Gastroesophageal sphincter (tissue), 4 donors: ENCODE results near the gene JMJD8. TPM values are rescaled to one million over a fixed set of nuclear protein-coding genes. Genes with fewer than 3 reads are reported as not detected.
"Not testable (repeated sequence)": the region's sequence is repeated elsewhere in the genome, so short reads cannot be mapped to it uniquely, and the experiment has no call there.

Experiments
- ATAC-seq: fragments of 150-250 bp; one replicate; pipeline ENCODE4 v1.9.1; 2016; ENCODE audit warnings: mild to moderate bottlenecking, moderate library complexity
- H3K27ac ChIP-seq, 4 donors: fragments of 200-600 bp; sonication (generic) in 3 of 4; 1 replicate in 3 of 4; 2 replicates in 1 of 4; pipeline ENCODE4 v1.5.1; 2016 to 2019
- H3K27me3 ChIP-seq: fragments of 200-600 bp; sonication (generic); one replicate; pipeline ENCODE4 v1.5.1; 2019
- H3K36me3 ChIP-seq, 2 donors: fragments of 200-600 bp; sonication (generic); one replicate each; pipeline ENCODE4 v1.5.1; 2019; ENCODE audit warnings: control low read depth in 1 of 2
- H3K4me1 ChIP-seq, 3 donors: fragments of 200-600 bp; sonication (generic); 1 replicate in 2 of 3; 2 replicates in 1 of 3; pipeline ENCODE4 v1.5.1; 2016 to 2019; ENCODE audit warnings: control low read depth in 2 of 3
- H3K4me3 ChIP-seq, 2 donors: fragments of 200-600 bp; sonication (generic); one replicate each; pipeline ENCODE4 v1.5.1; 2019; ENCODE audit warnings: mild to moderate bottlenecking in 1 of 2, moderate library complexity in 1 of 2
- H3K9me3 ChIP-seq, 3 donors: fragments of 200-600 bp; sonication (generic); one replicate each; pipeline ENCODE4 v1.5.1; 2017 to 2019; ENCODE audit warnings: control low read depth in 2 of 3
- CTCF ChIP-seq, 4 experiments: fragments of 200-600 bp in 2 of 4; fragments of 450-650 bp in 2 of 4; sonication (generic) in 1 of 4; IDR thresholded peaks; one replicate each; pipeline ENCODE4 v1.5.1; 2017 to 2019; ENCODE audit warnings: antibody characterized with exemption in 4 of 4, mild to moderate bottlenecking in 2 of 4, moderate library complexity in 2 of 4
- EP300 ChIP-seq: sonication (generic); formaldehyde crosslinking; IDR thresholded peaks from one replicate; pipeline ENCODE4 v1.6.1; 2017; ENCODE audit warnings: antibody characterized with exemption, mild to moderate bottlenecking
- POLR2A ChIP-seq, 2 donors: fragments of 450-650 bp; IDR thresholded peaks; one replicate each; pipeline ENCODE4 v1.6.1; 2017; ENCODE audit warnings: antibody characterized with exemption in 2 of 2, mild to moderate bottlenecking in 2 of 2, moderate library complexity in 1 of 2
- POLR2AphosphoS5 ChIP-seq: sonication (generic); formaldehyde crosslinking; IDR thresholded peaks from one replicate; pipeline ENCODE4 v1.6.1; 2017; ENCODE audit warnings: antibody characterized with exemption
- WGBS, 2 donors: methylation state at CpG; one replicate each; pipeline ENCODE4 v1.1.5; 2018; ENCODE audit warnings: low coverage in 1 of 2; 5-methylcytosine and 5-hydroxymethylcytosine counted together
- total RNA-seq, 4 donors: library from RNA; depleted of rRNA; stranded (reverse); fragments of >200 nt; gene quantifications; one replicate each; pipeline ENCODE4 v1.1.0, GENCODE V29; 2016

JMJD8 gene
- total RNA-seq, 4 donors from 2014 or later: 70.2 to 109 (median 90.5) TPM

- WGBS, 2 donors: 53 to 64% methylated on average over 8 of the region's 10 CpGs
- no peak overlapping the region for H3K4me3 ChIP-seq
- peaks cover 0 to 9% of the 10 kb centered on the region in 2 donors for H3K36me3 ChIP-seq
- peaks cover 0 to 57% (median 30%) of the 10 kb centered on the region in 3 donors for H3K4me1 ChIP-seq
- peaks cover 59% of the 10 kb centered on the region for H3K27me3 ChIP-seq
- TF ChIP-seq CTCF (IDR thresholded peaks at IDR 0.05) (no peak), POLR2A (IDR thresholded peaks at IDR 0.05) (no peak)
- no peak for ATAC-seq
- H3K9me3 ChIP-seq: no peaks in the 10 kb centered on the region
- no peak overlapping the region for H3K27ac ChIP-seq
Measured at GRCh38 chr16:692356-693108, 8.4 kb upstream of the JMJD8 start.

- not testable (repeated sequence) for H3K27ac ChIP-seq, H3K4me3 ChIP-seq, H3K9me3 ChIP-seq, ATAC-seq
- 86 to 89% methylated on average over 12 to 14 of the region's 16 CpGs for WGBS, 2 donors
- Histone ChIP-seq H3K4me1 (peaks cover 0 to 64% (median 30%) of the 10 kb centered on the region in 3 donors), H3K27me3 (peaks cover 46% of the 10 kb centered on the region), H3K36me3 (peaks cover 0 to 22% of the 10 kb centered on the region in 2 donors)
Measured at GRCh38 chr16:691242-691641, 7.1 kb upstream of the JMJD8 start.

GRCh38 chr16:689175-689897 is 5.2 kb upstream of the JMJD8 start:
- Histone ChIP-seq H3K27me3 (peaks cover 27% of the 10 kb centered on the region), H3K36me3 (peaks cover 0 to 26% of the 10 kb centered on the region in 2 donors), H3K27ac (peak overlapping the region in 3 of 4 donors; percentile 86 to 95 (median 88)), H3K4me3 (peak overlapping the region; percentile 56 to 97), H3K9me3 (no peaks in the 10 kb centered on the region), H3K4me1 (peaks cover 0 to 65% (median 31%) of the 10 kb centered on the region in 3 donors)
- TF ChIP-seq POLR2A (IDR thresholded peaks at IDR 0.05) (no peak), EP300 (no peak), CTCF (IDR thresholded peaks at IDR 0.05) (no peak), POLR2AphosphoS5 (no peak)
- WGBS, 2 donors: no CpG with 5 or more reads among the region's 26 CpGs
- no peak for ATAC-seq

GRCh38 chr16:687499-687898 is 3.4 kb upstream of the JMJD8 start:
- no peak for ATAC-seq
- Histone ChIP-seq H3K4me3 (no peak overlapping the region), H3K4me1 (peaks cover 0 to 68% (median 41%) of the 10 kb centered on the region in 3 donors), H3K9me3 (no peaks in the 10 kb centered on the region), H3K27ac (no peak overlapping the region), H3K27me3 (peaks cover 9% of the 10 kb centered on the region), H3K36me3 (peaks cover 0 to 34% of the 10 kb centered on the region in 2 donors)
- no CpG with 5 or more reads among the region's 19 CpGs for WGBS, 2 donors
- TF ChIP-seq EP300: no peak
- no peak for TF ChIP-seq POLR2AphosphoS5
- TF ChIP-seq POLR2A (IDR thresholded peaks at IDR 0.05): no peak
- no peak for TF ChIP-seq CTCF (IDR thresholded peaks at IDR 0.05)

GRCh38 chr16:686459-687260 is 2.5 kb upstream of the JMJD8 start:
- peaks cover 0 to 42% of the 10 kb centered on the region in 2 donors for H3K36me3 ChIP-seq
- WGBS, 2 donors: no CpG with 5 or more reads among the region's 51 CpGs

More at GRCh38 chr16:686459-687260, 2.5 kb upstream of the JMJD8 start:
- Histone ChIP-seq H3K9me3 (no peaks in the 10 kb centered on the region), H3K4me3 (no peak overlapping the region), H3K27me3 (peaks cover 2% of the 10 kb centered on the region), H3K27ac (no peak overlapping the region), H3K4me1 (peaks cover 0 to 77% (median 49%) of the 10 kb centered on the region in 3 donors)
- no peak for ATAC-seq
- no peak for TF ChIP-seq POLR2A (IDR thresholded peaks at IDR 0.05)
- TF ChIP-seq EP300: no peak
- no peak for TF ChIP-seq CTCF (IDR thresholded peaks at IDR 0.05)
- TF ChIP-seq POLR2AphosphoS5: no peak
